Gastroesophageal sphincter (tissue), 4 donors: ENCODE measurements around the gene OPTC. TPM values are rescaled to one million over a fixed set of nuclear protein-coding genes. Genes with fewer than 3 reads are reported as not detected.

ENCODE experiments used
- ATAC-seq: fragments of 150-250 bp; one replicate; pipeline ENCODE4 v1.9.1; 2016; ENCODE audit warnings: mild to moderate bottlenecking, moderate library complexity
- H3K27ac ChIP-seq, 4 donors: fragments of 200-600 bp; sonication (generic) in 3 of 4; 1 replicate in 3 of 4; 2 replicates in 1 of 4; pipeline ENCODE4 v1.5.1; 2016 to 2019
- H3K27me3 ChIP-seq: fragments of 200-600 bp; sonication (generic); one replicate; pipeline ENCODE4 v1.5.1; 2019
- H3K36me3 ChIP-seq, 2 donors: fragments of 200-600 bp; sonication (generic); one replicate each; pipeline ENCODE4 v1.5.1; 2019; ENCODE audit warnings: control low read depth in 1 of 2
- H3K4me1 ChIP-seq, 3 donors: fragments of 200-600 bp; sonication (generic); 1 replicate in 2 of 3; 2 replicates in 1 of 3; pipeline ENCODE4 v1.5.1; 2016 to 2019; ENCODE audit warnings: control low read depth in 2 of 3
- H3K4me3 ChIP-seq, 2 donors: fragments of 200-600 bp; sonication (generic); one replicate each; pipeline ENCODE4 v1.5.1; 2019; ENCODE audit warnings: mild to moderate bottlenecking in 1 of 2, moderate library complexity in 1 of 2
- H3K9me3 ChIP-seq, 3 donors: fragments of 200-600 bp; sonication (generic); one replicate each; pipeline ENCODE4 v1.5.1; 2017 to 2019; ENCODE audit warnings: control low read depth in 2 of 3
- EP300 ChIP-seq: sonication (generic); formaldehyde crosslinking; IDR thresholded peaks from one replicate; pipeline ENCODE4 v1.6.1; 2017; ENCODE audit warnings: antibody characterized with exemption, mild to moderate bottlenecking
- POLR2A ChIP-seq, 2 donors: fragments of 450-650 bp; IDR thresholded peaks; one replicate each; pipeline ENCODE4 v1.6.1; 2017; ENCODE audit warnings: antibody characterized with exemption in 2 of 2, mild to moderate bottlenecking in 2 of 2, moderate library complexity in 1 of 2
- POLR2AphosphoS5 ChIP-seq: sonication (generic); formaldehyde crosslinking; IDR thresholded peaks from one replicate; pipeline ENCODE4 v1.6.1; 2017; ENCODE audit warnings: antibody characterized with exemption
- WGBS, 2 donors: methylation state at CpG; one replicate each; pipeline ENCODE4 v1.1.5; 2018; ENCODE audit warnings: low coverage in 1 of 2; 5-methylcytosine and 5-hydroxymethylcytosine counted together
- total RNA-seq, 4 donors: library from RNA; depleted of rRNA; stranded (reverse); fragments of >200 nt; gene quantifications; one replicate each; pipeline ENCODE4 v1.1.0, GENCODE V29; 2016
- TF ChIP-seq, protein P1 (sequence below), 4 experiments: fragments of 200-600 bp in 2 of 4; fragments of 450-650 bp in 2 of 4; sonication (generic) in 1 of 4; IDR thresholded peaks; one replicate each; pipeline ENCODE4 v1.5.1; 2017 to 2019; ENCODE audit warnings: antibody characterized with exemption in 4 of 4, mild to moderate bottlenecking in 2 of 4, moderate library complexity in 2 of 4

The OPTC gene
- total RNA-seq, 4 donors from 2014 or later = not detected

DNA sequence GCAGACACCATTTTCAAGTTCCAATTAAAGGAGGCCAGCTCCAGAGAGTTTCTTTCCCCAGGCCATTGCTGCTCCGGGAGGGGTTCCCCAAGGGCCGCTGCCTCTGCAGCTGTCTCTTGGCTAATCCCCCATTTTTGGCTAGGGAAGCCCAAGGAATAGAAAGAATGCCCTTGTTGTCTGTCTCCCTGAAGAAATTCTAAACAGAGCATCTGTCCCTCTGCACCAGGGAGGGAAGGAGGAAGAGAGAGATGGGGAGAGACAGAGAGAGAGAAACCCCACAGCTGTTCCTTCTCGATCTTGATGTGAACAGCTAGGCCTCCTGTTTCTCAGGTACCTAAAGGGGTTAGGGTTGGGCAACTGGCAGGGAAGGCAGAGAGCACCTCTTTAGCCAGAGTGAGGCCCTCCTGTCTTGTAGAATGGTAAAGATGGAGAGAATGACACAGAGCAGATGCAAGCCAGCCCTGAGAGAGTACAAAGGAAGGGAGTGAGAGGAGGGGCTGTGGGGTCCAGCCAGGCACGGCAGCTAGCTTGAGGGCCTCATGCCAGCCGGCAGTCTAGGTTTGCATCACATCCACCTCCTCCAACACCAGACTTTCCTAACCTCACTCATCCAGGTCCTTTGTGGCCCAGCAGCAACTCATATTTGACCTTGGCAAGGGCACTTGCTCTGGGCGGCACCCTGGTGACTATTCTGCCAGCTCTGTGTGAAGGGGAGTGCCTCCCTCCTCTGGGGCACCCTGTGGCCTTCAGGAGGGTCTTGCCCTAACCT is 13.1 kb downstream of the OPTC start:
- peaks cover 0 to 62% (median 17%) of the 10 kb centered on the region in 3 donors for H3K4me1 ChIP-seq
- ATAC-seq = peak; percentile 57
- H3K36me3 ChIP-seq = no peaks in the 10 kb centered on the region
- no peak overlapping the region for H3K4me3 ChIP-seq
- no peaks in the 10 kb centered on the region for H3K9me3 ChIP-seq
- 8 to 19% methylated on average over 3 to 5 of the region's 6 CpGs for WGBS, 2 donors
- peak overlapping the region; percentile 67 to 88 (median 84) for H3K27ac ChIP-seq
- H3K27me3 ChIP-seq = no peaks in the 10 kb centered on the region
- TF ChIP-seq, protein P1, sequence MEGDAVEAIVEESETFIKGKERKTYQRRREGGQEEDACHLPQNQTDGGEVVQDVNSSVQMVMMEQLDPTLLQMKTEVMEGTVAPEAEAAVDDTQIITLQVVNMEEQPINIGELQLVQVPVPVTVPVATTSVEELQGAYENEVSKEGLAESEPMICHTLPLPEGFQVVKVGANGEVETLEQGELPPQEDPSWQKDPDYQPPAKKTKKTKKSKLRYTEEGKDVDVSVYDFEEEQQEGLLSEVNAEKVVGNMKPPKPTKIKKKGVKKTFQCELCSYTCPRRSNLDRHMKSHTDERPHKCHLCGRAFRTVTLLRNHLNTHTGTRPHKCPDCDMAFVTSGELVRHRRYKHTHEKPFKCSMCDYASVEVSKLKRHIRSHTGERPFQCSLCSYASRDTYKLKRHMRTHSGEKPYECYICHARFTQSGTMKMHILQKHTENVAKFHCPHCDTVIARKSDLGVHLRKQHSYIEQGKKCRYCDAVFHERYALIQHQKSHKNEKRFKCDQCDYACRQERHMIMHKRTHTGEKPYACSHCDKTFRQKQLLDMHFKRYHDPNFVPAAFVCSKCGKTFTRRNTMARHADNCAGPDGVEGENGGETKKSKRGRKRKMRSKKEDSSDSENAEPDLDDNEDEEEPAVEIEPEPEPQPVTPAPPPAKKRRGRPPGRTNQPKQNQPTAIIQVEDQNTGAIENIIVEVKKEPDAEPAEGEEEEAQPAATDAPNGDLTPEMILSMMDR (IDR thresholded peaks at IDR 0.05) = no peak
- peak; percentile 61 for TF ChIP-seq POLR2AphosphoS5
- no peak for TF ChIP-seq POLR2A (IDR thresholded peaks at IDR 0.05)
- no peak for TF ChIP-seq EP300

DNA sequence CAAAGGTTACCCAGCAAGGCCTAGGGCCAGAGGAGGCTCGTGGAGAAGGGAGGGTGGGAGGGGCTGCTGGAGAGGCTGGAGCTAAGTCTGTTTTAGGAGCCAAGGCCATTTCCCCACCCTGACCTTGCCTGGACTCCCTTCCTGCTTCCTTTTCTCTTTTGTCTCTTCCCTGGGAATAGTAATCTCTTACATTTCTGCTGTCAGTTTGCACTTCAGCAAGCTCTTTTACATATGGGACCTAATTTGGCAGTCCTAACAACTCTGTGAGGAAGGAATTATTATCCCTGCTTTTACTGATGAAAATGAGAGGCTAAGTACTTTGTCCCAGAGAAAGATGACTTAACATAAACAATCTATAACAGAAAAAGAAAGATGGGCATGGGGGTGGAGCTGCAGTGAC is 13.8 kb downstream of the OPTC start:
- WGBS, 2 donors = 0 to 14% methylated on average over 1 of the region's 1 CpG
- no peak for ATAC-seq

DNA sequence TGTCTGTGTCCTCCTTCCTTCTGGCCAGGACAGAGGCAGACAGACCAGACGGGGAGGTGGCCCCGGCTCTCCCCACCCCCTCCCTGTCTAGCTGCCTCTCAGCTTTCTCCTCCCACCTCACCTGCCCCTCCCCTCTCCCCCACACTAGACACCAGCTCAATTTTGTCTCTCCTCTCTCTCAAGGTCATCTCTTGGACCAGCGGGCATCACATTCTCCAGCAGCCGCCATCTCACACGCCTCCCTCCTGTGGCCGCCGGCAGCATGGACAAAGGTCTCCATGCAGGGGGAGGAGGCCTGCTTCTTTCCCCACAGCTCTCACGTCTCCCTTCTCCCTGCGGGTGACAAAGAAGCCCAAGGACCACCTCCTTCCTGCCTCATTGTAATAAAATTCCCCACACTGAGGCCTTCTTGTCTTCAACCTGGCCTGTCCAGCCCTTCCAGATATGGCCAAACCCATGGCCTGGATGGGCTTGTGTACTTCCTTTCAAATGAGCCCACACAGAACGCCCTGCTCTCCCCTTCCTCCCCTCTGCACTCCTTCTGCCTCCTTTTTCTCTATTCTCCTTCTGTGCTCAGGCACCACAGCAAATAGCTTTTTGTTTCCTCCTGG is 14.6 kb downstream of the OPTC start:
- WGBS, 2 donors = 30% methylated on average over 4 of the region's 10 CpGs; no CpG with 5 or more reads in 1 of the 2 donors
- Histone ChIP-seq H3K27ac (peak overlapping the region; percentile 67 to 88 (median 84)), H3K9me3 (no peaks in the 10 kb centered on the region), H3K27me3 (no peaks in the 10 kb centered on the region), H3K4me3 (no peak overlapping the region), H3K36me3 (no peaks in the 10 kb centered on the region), H3K4me1 (peaks cover 10 to 70% (median 31%) of the 10 kb centered on the region in 3 donors)
- TF ChIP-seq, protein P1 (IDR thresholded peaks at IDR 0.05) = peak in 1 of 4 experiments; percentile 33
- TF ChIP-seq POLR2AphosphoS5 = no peak
- ATAC-seq = no peak

More for the DNA sequence above, 13.8 kb downstream of the OPTC start:
- Histone ChIP-seq H3K36me3 (no peaks in the 10 kb centered on the region), H3K9me3 (no peaks in the 10 kb centered on the region), H3K4me1 (peaks cover 3 to 62% (median 23%) of the 10 kb centered on the region in 3 donors), H3K27me3 (no peaks in the 10 kb centered on the region), H3K27ac (peak overlapping the region; percentile 67 to 88 (median 84)), H3K4me3 (no peak overlapping the region)
- TF ChIP-seq POLR2AphosphoS5 (no peak), EP300 (no peak), POLR2A (IDR thresholded peaks at IDR 0.05) (no peak)
- TF ChIP-seq, protein P1 (IDR thresholded peaks at IDR 0.05) = no peak

DNA sequence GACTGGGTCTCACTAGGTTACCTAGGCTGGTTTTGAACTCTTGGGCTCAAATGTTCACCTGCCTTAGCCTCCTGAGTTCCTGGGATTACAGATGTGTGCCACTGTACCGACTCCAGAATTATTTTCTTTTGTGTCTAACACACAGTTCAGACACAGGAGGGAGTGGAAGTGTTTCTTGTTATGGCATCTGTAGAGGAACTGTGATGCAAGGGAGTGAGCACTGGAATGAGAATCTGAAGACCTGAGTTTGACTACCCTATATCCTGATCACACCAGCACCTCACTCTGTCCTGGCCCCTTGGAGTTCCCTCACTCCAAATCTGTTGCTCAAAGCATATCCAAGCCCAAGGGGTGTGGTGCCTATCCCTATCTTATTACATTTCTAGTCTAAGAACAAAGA is 15.2 kb downstream of the OPTC start:
- no peaks in the 10 kb centered on the region for H3K27me3 ChIP-seq
- no peaks in the 10 kb centered on the region for H3K36me3 ChIP-seq
- H3K9me3 ChIP-seq = no peaks in the 10 kb centered on the region
- WGBS, 2 donors = no CpG with 5 or more reads among the region's 1 CpG
- H3K27ac ChIP-seq = peak overlapping the region; percentile 67 to 88 (median 84)
- H3K4me3 ChIP-seq = no peak overlapping the region
- no peak for ATAC-seq
- TF ChIP-seq POLR2A (IDR thresholded peaks at IDR 0.05) (no peak), EP300 (no peak), POLR2AphosphoS5 (no peak)
- TF ChIP-seq, protein P1 (IDR thresholded peaks at IDR 0.05) = no peak
- H3K4me1 ChIP-seq = peaks cover 12 to 76% (median 34%) of the 10 kb centered on the region in 3 donors
